OCI-LY7 (cell line): ENCODE results near the gene AKR1E2.
"Not testable (repeated sequence)": the region's sequence is repeated elsewhere in the genome, so short reads cannot be mapped to it uniquely, and the experiment has no call there.

Experiments
- CTCF ChIP-seq: fragments of 200-600 bp; sonication (generic); conservative IDR thresholded peaks from 2 replicates; pipeline ENCODE4 v1.5.1; 2014; ENCODE audit warnings: mild to moderate bottlenecking, antibody characterized with exemption, low read length, moderate library complexity, mixed read lengths
- EZH2phosphoT487 ChIP-seq: fragments of 200-600 bp; sonication (generic); IDR thresholded peaks from 2 replicates; pipeline ENCODE4 v1.6.1; 2018; ENCODE audit warnings: low read depth, borderline replicate concordance, mild to moderate bottlenecking, mixed run types, antibody characterized with exemption, low read length, moderate library complexity, mixed read lengths

DNA sequence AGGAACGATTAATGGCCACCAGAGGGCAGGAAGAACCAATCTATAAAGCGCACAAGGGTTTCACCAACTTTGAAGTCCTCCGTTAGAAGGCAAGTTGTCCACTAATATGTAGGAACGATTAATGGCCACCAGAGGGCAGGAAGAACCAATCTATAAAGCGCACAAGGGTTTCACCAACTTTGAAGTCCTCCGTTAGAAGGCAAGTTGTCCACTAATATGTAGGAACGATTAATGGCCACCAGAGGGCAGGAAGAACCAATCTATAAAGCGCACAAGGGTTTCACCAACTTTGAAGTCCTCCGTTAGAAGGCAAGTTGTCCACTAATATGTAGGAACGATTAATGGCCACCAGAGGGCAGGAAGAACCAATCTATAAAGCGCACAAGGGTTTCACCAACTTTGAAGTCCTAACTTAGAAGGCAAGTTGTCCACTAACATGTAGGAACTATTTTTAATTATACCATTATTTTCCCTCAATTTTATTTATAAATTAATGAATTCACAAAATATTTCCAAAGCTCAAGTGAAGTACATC is 10.3 kb upstream of the AKR1E2 start:
- peak; percentile 94 for TF ChIP-seq CTCF
- not testable (repeated sequence) for TF ChIP-seq EZH2phosphoT487
